Gastrocnemius medialis (tissue), 4 donors: Measurements from ENCODE around the gene OXA1L.

Source experiments
- POLR2A ChIP-seq, 2 donors: fragments of 450-650 bp; IDR thresholded peaks; one replicate each; pipeline ENCODE4 v1.6.1; 2017; ENCODE audit warnings: antibody characterized with exemption in 2 of 2, mild to moderate bottlenecking in 2 of 2, moderate library complexity in 2 of 2
- TF ChIP-seq, protein P1 (sequence below), 5 experiments: fragments of 450-650 bp in 3 of 5; fragments of 200-600 bp in 2 of 5; sonication (generic) in 2 of 5; IDR thresholded peaks in 4 of 5; conservative IDR thresholded peaks in 1 of 5; 1 replicate in 4 of 5; 2 replicates in 1 of 5; pipeline ENCODE4 v1.5.1; 2016 to 2019; ENCODE audit warnings: antibody characterized with exemption in 5 of 5, mild to moderate bottlenecking in 3 of 5, moderate library complexity in 3 of 5

DNA sequence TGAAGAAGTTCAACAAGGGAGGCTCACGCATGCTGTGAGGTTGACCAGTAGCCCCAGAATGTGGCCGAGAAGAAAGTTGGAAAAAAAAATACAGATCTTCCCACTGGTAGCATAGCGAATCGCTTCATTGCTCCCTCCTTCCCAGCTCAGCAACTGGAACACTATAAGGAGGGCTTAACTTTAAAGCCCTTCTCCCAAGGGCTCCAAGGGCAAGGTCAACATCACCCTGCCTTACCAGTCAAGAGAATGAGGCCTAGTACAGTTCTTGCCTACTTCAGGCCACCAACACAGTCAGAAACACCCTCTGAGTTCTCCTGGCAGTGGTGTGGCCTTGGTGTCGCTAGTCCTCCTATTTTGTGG is 14.4 kb downstream of the OXA1L start:
- TF ChIP-seq, protein P1, sequence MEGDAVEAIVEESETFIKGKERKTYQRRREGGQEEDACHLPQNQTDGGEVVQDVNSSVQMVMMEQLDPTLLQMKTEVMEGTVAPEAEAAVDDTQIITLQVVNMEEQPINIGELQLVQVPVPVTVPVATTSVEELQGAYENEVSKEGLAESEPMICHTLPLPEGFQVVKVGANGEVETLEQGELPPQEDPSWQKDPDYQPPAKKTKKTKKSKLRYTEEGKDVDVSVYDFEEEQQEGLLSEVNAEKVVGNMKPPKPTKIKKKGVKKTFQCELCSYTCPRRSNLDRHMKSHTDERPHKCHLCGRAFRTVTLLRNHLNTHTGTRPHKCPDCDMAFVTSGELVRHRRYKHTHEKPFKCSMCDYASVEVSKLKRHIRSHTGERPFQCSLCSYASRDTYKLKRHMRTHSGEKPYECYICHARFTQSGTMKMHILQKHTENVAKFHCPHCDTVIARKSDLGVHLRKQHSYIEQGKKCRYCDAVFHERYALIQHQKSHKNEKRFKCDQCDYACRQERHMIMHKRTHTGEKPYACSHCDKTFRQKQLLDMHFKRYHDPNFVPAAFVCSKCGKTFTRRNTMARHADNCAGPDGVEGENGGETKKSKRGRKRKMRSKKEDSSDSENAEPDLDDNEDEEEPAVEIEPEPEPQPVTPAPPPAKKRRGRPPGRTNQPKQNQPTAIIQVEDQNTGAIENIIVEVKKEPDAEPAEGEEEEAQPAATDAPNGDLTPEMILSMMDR (IDR thresholded peaks at IDR 0.05 in 4 of 5, conservative IDR thresholded peaks at IDR 0.05 in 1 of 5): no peak
- no peak for TF ChIP-seq POLR2A (IDR thresholded peaks at IDR 0.05)
